MM.1S (cell line): ENCODE data around the gene BCR.

ENCODE experiments used
- CTCF ChIP-seq: fragments of 300-600 bp; sonication (generic); IDR thresholded peaks from 2 replicates; pipeline ENCODE4 v1.5.1; 2016; ENCODE audit warnings: antibody characterized with exemption, low read length, mixed read lengths
- EZH2 ChIP-seq: fragments of 300-600 bp; sonication (generic); optimal IDR thresholded peaks from 2 replicates; pipeline ENCODE3; 2017; ENCODE audit warnings: low read depth, mild to moderate bottlenecking, antibody characterized with exemption, low read length, mixed read lengths
- EZH2phosphoT487 ChIP-seq: fragments of 300-600 bp; sonication (generic); IDR thresholded peaks from 2 replicates; pipeline ENCODE4 v1.6.1; 2018; ENCODE audit warnings: antibody characterized with exemption, low read length

GRCh38 chr22:23268877-23269276 lies 88.6 kb downstream of the BCR start:
- TF ChIP-seq CTCF = no peak
- no peak for TF ChIP-seq EZH2
- TF ChIP-seq EZH2phosphoT487 = no peak
